ENCODE measurements around the gene YBX2.
A peak's percentile ranks its signal among the peaks of the same experiment; 100 is the strongest.

The YBX2 gene

GRCh38 chr17:7322520-7323194, 28.2 kb upstream of the YBX2 start:
- DNase-seq = no peak

- no peak for DNase-seq
Observed at GRCh38 chr17:7321466-7321865, 27.0 kb upstream of the YBX2 start.

- DNase-seq = no peak
Observed at GRCh38 chr17:7318121-7318860, 23.9 kb upstream of the YBX2 start.

GRCh38 chr17:7317161-7317803, 22.8 kb upstream of the YBX2 start:
- DNase-seq = no peak

- DNase-seq = no peak
Observed at GRCh38 chr17:7315570-7316235, 21.3 kb upstream of the YBX2 start.

GRCh38 chr17:7314719-7315569, 20.5 kb upstream of the YBX2 start, which contains the start of gene GPS2:
Gene GPS2, minus strand, starts transcription at chr17:7315360. Its CDS starts 308 bp downstream, at chr17:7315052.
- peak; percentile 84 for DNase-seq

GRCh38 chr17:7313890-7314718, 19.7 kb upstream of the YBX2 start:
- peak; percentile 22 for DNase-seq

GRCh38 chr17:7313088-7313889, 18.9 kb upstream of the YBX2 start:
- peak; percentile 47 for DNase-seq

- no peak for DNase-seq
Observed at GRCh38 chr17:7312432-7313087, 18.1 kb upstream of the YBX2 start.

GRCh38 chr17:7311110-7311705, 16.8 kb upstream of the YBX2 start:
- no peak for DNase-seq

GRCh38 chr17:7309628-7310027, 15.2 kb upstream of the YBX2 start:
- DNase-seq = no peak

- peak; percentile 92 for DNase-seq
Observed at GRCh38 chr17:7308625-7309433, 14.4 kb upstream of the YBX2 start.

GRCh38 chr17:7307686-7308624, 13.5 kb upstream of the YBX2 start:
- DNase-seq = peak; percentile 55

- DNase-seq = peak; percentile 100
Observed at GRCh38 chr17:7306911-7307685, 12.7 kb upstream of the YBX2 start, which contains the start of gene EIF5A. Gene EIF5A, plus strand, starts transcription at chr17:7307628. Its CDS starts 2,008 bp downstream, at chr17:7309636.

- no peak for DNase-seq
Observed at GRCh38 chr17:7304179-7304578, 9.7 kb upstream of the YBX2 start.

GRCh38 chr17:7296189-7296861, 1.9 kb upstream of the YBX2 start:
- peak; percentile 83 for DNase-seq

Measured in hematopoietic multipotent progenitor cell treated with erythropoietin and hydrocortisone succinate and interleukin-3 and kit ligand, for 8 days (in vitro differentiated cells).